Trophoblast cell (in vitro differentiated cells and primary cell): ENCODE data around the gene F2RL3.
"Not testable (repeated sequence)": the region's sequence is repeated elsewhere in the genome, so short reads cannot be mapped to it uniquely, and the experiment has no call there.

Experiments used
- DNase-seq, 2 donors: peaks; one replicate each; pipeline ENCODE4 v3.0.0-alpha.2; 2016
- H2AFZ ChIP-seq: 2 replicates; pipeline ENCODE4 v1.6.1; 2013; ENCODE audit warnings: low read length, moderate library complexity, mild to moderate bottlenecking; ENCODE audit not compliant: insufficient read depth, poor library complexity
- H2AK5ac ChIP-seq: 2 replicates; pipeline ENCODE4 v1.6.1; 2013; ENCODE audit warnings: mild to moderate bottlenecking, low read length
- H2BK120ac ChIP-seq: 2 replicates; pipeline ENCODE4 v1.6.1; 2013; ENCODE audit warnings: low read length, mild to moderate bottlenecking, moderate library complexity; ENCODE audit not compliant: insufficient read depth, poor library complexity
- H2BK12ac ChIP-seq: 2 replicates; pipeline ENCODE4 v1.6.1; 2013; ENCODE audit warnings: mild to moderate bottlenecking, low read length, moderate library complexity
- H2BK5ac ChIP-seq: 2 replicates; pipeline ENCODE4 v1.6.1; 2013; ENCODE audit warnings: low read length, low read depth, moderate library complexity, mild to moderate bottlenecking; ENCODE audit not compliant: poor library complexity
- H3K14ac ChIP-seq: 2 replicates; pipeline ENCODE4 v1.6.1; 2013; ENCODE audit warnings: mild to moderate bottlenecking, low read length
- H3K18ac ChIP-seq: 2 replicates; pipeline ENCODE4 v1.6.1; 2013; ENCODE audit warnings: mild to moderate bottlenecking, low read length
- H3K23ac ChIP-seq: 2 replicates; pipeline ENCODE4 v1.6.1; 2013; ENCODE audit warnings: low read length
- H3K27ac ChIP-seq: 2 replicates; pipeline ENCODE4 v1.5.1; 2013; ENCODE audit warnings: low read depth, mild to moderate bottlenecking, inconsistent platforms, low read length, moderate library complexity
- H3K27me3 ChIP-seq: 2 replicates; pipeline ENCODE4 v1.6.1; 2013; ENCODE audit warnings: inconsistent platforms, mild to moderate bottlenecking, low read length, moderate library complexity; ENCODE audit not compliant: insufficient read depth
- H3K36me3 ChIP-seq, 2 experiments: 1 replicate in 1 of 2; 2 replicates in 1 of 2; pipeline ENCODE4 v1.6.1; 2013; ENCODE audit warnings: low read length in 2 of 2, mild to moderate bottlenecking in 2 of 2, moderate library complexity in 1 of 2; ENCODE audit not compliant: insufficient read depth in 2 of 2, control insufficient read depth in 1 of 2
- H3K4ac ChIP-seq: 2 replicates; pipeline ENCODE4 v1.6.1; 2013; ENCODE audit warnings: low read depth, mild to moderate bottlenecking, low read length, moderate library complexity
- H3K4me1 ChIP-seq, 2 experiments: 1 replicate in 1 of 2; 2 replicates in 1 of 2; pipeline ENCODE4 v1.6.1; 2013; ENCODE audit warnings: low read length in 2 of 2, mild to moderate bottlenecking in 2 of 2, moderate library complexity in 1 of 2; ENCODE audit not compliant: insufficient read depth in 2 of 2, control insufficient read depth in 1 of 2
- H3K4me2 ChIP-seq: 2 replicates; pipeline ENCODE4 v1.6.1; 2013; ENCODE audit warnings: inconsistent platforms, mild to moderate bottlenecking, low read length, moderate library complexity
- H3K4me3 ChIP-seq: 2 replicates; pipeline ENCODE4 v1.5.1; 2013; ENCODE audit warnings: mild to moderate bottlenecking, low read depth, low read length, inconsistent platforms
- H3K79me1 ChIP-seq: one replicate; pipeline ENCODE4 v1.6.1; 2013; ENCODE audit warnings: low read length
- H3K79me2 ChIP-seq: 2 replicates; pipeline ENCODE4 v1.6.1; 2013; ENCODE audit warnings: low read length, mild to moderate bottlenecking; ENCODE audit not compliant: control insufficient read depth, insufficient read depth, poor library complexity
- H3K9ac ChIP-seq: 2 replicates; pipeline ENCODE4 v1.6.1; 2013; ENCODE audit warnings: mild to moderate bottlenecking, low read length
- H3K9me3 ChIP-seq: 2 replicates; pipeline ENCODE4 v1.6.1; 2013; ENCODE audit warnings: low read depth, mild to moderate bottlenecking, control low read depth, inconsistent platforms, low read length; ENCODE audit not compliant: insufficient read depth
- H4K12ac ChIP-seq: 2 replicates; pipeline ENCODE4 v1.6.1; 2013; ENCODE audit warnings: low read depth, mild to moderate bottlenecking, low read length, moderate library complexity
- H4K8ac ChIP-seq: 2 replicates; pipeline ENCODE4 v1.6.1; 2013; ENCODE audit warnings: low read depth, mild to moderate bottlenecking, low read length, moderate library complexity
- H4K91ac ChIP-seq: one replicate; pipeline ENCODE4 v1.6.1; 2013; ENCODE audit warnings: low read depth, mild to moderate bottlenecking, low read length, moderate library complexity
- WGBS: extraction: QIAGEN DNeasy Blood & Tissue Kit; methylation state at CpG from one replicate; pipeline ENCODE4 v1.1.7; 2013; ENCODE audit warnings: missing lambda C conversion rate; ENCODE audit not compliant: insufficient read length, insufficient coverage; ENCODE audit errors: extremely low coverage; 5-methylcytosine and 5-hydroxymethylcytosine counted together

Gene F2RL3

DNA sequence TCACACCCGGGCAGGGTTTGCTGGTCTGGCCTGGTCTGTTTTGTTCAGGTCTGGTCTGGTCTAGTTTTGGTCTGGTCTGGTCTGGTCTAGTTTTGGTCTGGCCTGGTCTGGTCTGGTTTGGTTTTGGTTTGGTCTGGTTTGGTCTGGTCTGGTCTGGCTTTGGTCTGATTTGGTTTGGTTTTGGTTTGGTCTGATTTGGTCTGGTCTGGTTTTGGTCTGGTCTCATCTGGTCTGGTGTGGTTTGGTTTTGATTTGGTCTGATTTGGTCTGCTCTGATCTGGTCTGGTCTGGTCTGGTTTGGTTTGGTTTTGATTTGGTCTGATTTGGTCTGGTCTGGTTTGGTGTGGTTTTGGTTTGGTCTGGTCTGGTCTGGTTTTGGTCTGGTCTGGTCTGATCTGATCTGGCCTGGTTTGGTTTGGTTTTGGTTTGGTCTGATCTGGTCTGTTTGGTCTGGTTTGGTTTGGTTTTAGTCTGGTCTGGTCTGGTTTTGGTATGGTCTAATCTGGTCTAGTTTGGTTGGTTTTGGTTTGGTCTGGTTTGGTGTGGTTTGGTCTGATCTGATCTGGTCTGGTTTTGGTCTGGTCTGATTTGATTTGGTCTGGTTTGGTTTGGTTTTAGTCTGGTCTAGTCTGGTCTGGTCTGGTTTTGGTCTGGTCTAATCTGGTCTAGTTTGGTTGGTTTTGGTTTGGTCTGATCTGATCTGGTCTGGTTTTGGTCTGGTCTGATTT, 14.4 kb upstream of the F2RL3 start:
- WGBS = no CpG with 5 or more reads among the region's 1 CpG
- H2BK5ac ChIP-seq = peak overlapping the region; percentile 15
- no peak overlapping the region for H4K8ac ChIP-seq

GRCh38 chr19:16874978-16875299, 13.9 kb upstream of the F2RL3 start:
- not testable (repeated sequence) for H3K14ac ChIP-seq, H2BK5ac ChIP-seq

More for the DNA sequence above, 14.4 kb upstream of the F2RL3 start:
- H2BK120ac ChIP-seq = no peak overlapping the region
- no peak overlapping the region for H3K27ac ChIP-seq
- H3K4me1 ChIP-seq = peaks cover 0 to 3% of the 10 kb centered on the region in 2 experiments
- no peak overlapping the region for H3K4me2 ChIP-seq
- H3K36me3 ChIP-seq = peaks cover 73 to 83% of the 10 kb centered on the region in 2 experiments
- no peaks in the 10 kb centered on the region for H3K79me1 ChIP-seq
- H3K79me2 ChIP-seq = no peaks in the 10 kb centered on the region
- no peak overlapping the region for H3K18ac ChIP-seq
- no peak overlapping the region for H2BK12ac ChIP-seq
- peaks cover 27% of the 10 kb centered on the region for H3K9me3 ChIP-seq
- H3K27me3 ChIP-seq = no peaks in the 10 kb centered on the region
- DNase-seq = no peak
- no peak overlapping the region for H2AK5ac ChIP-seq
- no peak overlapping the region for H3K9ac ChIP-seq
- H3K23ac ChIP-seq = no peak overlapping the region
- no peak overlapping the region for H3K14ac ChIP-seq
- H2AFZ ChIP-seq = no peak overlapping the region
- H3K4me3 ChIP-seq = no peak overlapping the region
- no peak overlapping the region for H4K12ac ChIP-seq
- H4K91ac ChIP-seq = no peak overlapping the region
- no peak overlapping the region for H3K4ac ChIP-seq

DNA sequence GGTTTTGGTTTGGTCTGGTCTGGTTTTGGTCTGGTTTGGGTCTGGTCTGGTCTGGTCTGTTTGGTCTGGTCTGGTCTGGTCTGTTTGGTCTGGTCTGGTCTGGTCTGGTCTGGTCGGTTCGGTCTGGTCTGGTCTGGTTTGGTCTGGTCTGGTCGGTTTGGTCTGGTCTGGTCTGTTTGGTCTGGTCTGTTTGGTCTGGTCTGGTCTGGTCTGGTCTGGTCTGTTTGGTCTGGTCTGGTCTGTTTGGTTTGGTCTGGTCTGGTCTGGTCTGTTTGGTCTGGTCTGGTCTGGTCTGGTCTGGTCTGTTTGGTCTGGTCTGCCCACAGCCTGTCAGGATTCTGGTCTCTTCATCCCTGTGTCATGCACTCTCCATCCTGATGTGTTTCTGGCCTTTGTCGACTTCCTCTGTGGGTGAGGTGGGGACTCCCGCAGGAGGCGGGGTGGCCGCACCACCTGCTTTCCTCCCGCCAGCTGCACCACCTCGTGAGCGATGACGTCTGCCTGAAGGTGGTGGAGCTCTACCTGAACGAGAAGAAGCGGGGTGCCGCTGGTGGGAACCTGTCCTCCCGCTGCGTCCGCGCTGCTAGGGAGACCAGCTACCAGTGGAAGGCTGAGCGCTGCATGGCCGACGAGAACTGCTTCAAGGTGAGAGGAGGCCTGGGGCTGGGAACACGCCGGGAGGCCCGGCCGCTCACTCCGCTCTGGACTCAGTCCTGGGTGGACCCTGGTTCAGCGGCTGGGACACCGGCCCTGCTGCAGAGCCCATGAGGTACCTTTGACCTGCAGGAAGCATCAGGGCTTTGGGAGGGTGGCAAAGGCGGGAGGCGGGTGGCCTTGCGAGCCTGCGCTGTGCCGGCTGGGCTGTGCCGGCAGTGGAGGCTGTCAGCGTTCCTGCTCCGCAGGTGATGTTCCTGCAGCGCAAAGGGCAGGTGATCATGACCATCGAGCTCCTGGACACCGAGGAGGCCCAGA, 12.9 kb upstream of the F2RL3 start:
- Histone ChIP-seq H3K18ac (no peak overlapping the region), H3K23ac (no peak overlapping the region), H3K36me3 (peaks cover 75 to 83% of the 10 kb centered on the region in 2 experiments), H2BK5ac (no peak overlapping the region), H4K91ac (no peak overlapping the region), H2AK5ac (no peak overlapping the region), H3K27ac (no peak overlapping the region), H2AFZ (no peak overlapping the region), H3K79me2 (no peaks in the 10 kb centered on the region), H3K14ac (no peak overlapping the region), H3K9ac (no peak overlapping the region), H4K8ac (no peak overlapping the region), H3K4me3 (no peak overlapping the region), H3K9me3 (peaks cover 27% of the 10 kb centered on the region), H4K12ac (no peak overlapping the region), H2BK12ac (no peak overlapping the region), H3K4me1 (peaks cover 0 to 3% of the 10 kb centered on the region in 2 experiments), H3K27me3 (no peaks in the 10 kb centered on the region), H3K4ac (no peak overlapping the region), H3K4me2 (no peak overlapping the region), H3K79me1 (no peaks in the 10 kb centered on the region), H2BK120ac (no peak overlapping the region)
- WGBS = no CpG with 5 or more reads among the region's 39 CpGs
- DNase-seq = peak in 1 of 2 donors; percentile 23

More at GRCh38 chr19:16874978-16875299, 13.9 kb upstream of the F2RL3 start:
- not testable (repeated sequence) for H2BK12ac ChIP-seq, H3K4me2 ChIP-seq, H3K4me1 ChIP-seq, H3K4me3 ChIP-seq, H4K12ac ChIP-seq, H4K8ac ChIP-seq, H2BK120ac ChIP-seq, H3K9ac ChIP-seq, H3K27me3 ChIP-seq, H4K91ac ChIP-seq, H3K79me2 ChIP-seq, H2AFZ ChIP-seq, DNase-seq, H3K4ac ChIP-seq, H3K79me1 ChIP-seq, H3K18ac ChIP-seq, H3K23ac ChIP-seq, H3K27ac ChIP-seq, H2AK5ac ChIP-seq
- H3K9me3 ChIP-seq = peaks cover 26% of the 10 kb centered on the region
- H3K36me3 ChIP-seq = peaks cover 73 to 83% of the 10 kb centered on the region in 2 experiments

GRCh38 chr19:16876904-16877361, 11.9 kb upstream of the F2RL3 start:
- Histone ChIP-seq H4K12ac (no peak overlapping the region), H2AFZ (no peak overlapping the region), H3K79me1 (no peaks in the 10 kb centered on the region), H4K91ac (no peak overlapping the region), H3K23ac (no peak overlapping the region), H3K4me2 (no peak overlapping the region), H4K8ac (no peak overlapping the region), H2BK12ac (no peak overlapping the region), H3K4me1 (peaks cover 0 to 3% of the 10 kb centered on the region in 2 experiments), H3K4ac (no peak overlapping the region), H2BK120ac (no peak overlapping the region), H3K79me2 (no peaks in the 10 kb centered on the region), H2BK5ac (no peak overlapping the region), H3K4me3 (no peak overlapping the region), H3K18ac (no peak overlapping the region), H3K36me3 (peaks cover 70 to 75% of the 10 kb centered on the region in 2 experiments), H3K27ac (no peak overlapping the region), H3K9me3 (peaks cover 33% of the 10 kb centered on the region), H3K14ac (no peak overlapping the region), H2AK5ac (no peak overlapping the region), H3K9ac (no peak overlapping the region), H3K27me3 (no peaks in the 10 kb centered on the region)
- DNase-seq = no peak
- WGBS = no CpG with 5 or more reads among the region's 12 CpGs
